IMR-90 (cell line): ENCODE results near the gene KRR1. TPM values are rescaled to one million over a fixed set of nuclear protein-coding genes. Genes with fewer than 3 reads are reported as not detected.
A peak's percentile ranks its signal among the peaks of the same experiment; 100 is the strongest.

Source experiments
- ATAC-seq: fragments of 200-7000 bp; cut with Tn5 transposase; 2 replicates; pipeline ENCODE4 v1.9.1; 2020; ENCODE audit warnings: low read depth, mild to moderate bottlenecking, moderate library complexity
- BruUV-seq: library from RNA; stranded (reverse); fragments of 400-500 nt; replicated peaks from 2 replicates; lab custom pipeline; 2021; lab: Mats Ljungman, UMichigan
- CTCF ChIA-PET: fragments of 300-600 bp; formaldehyde crosslinking; extraction: SDS; loops from one replicate; lab custom pipeline; 2021; ENCODE audit warnings: antibody characterized with exemption; lab: Yijun Ruan, JAX
- POLR2A ChIA-PET: fragments of 300-600 bp; sonication (Branson Sonifier 250); formaldehyde crosslinking; loops from one replicate; lab custom pipeline; 2022; ENCODE audit warnings: antibody characterized with exemption; ENCODE audit not compliant: unreplicated experiment; lab: Charles Lee
- DNase-seq: peaks from one replicate; pipeline ENCODE4 v3.0.0; 2013
- H2AFZ ChIP-seq: replicated peaks from 2 replicates; pipeline ENCODE3; 2013; ENCODE audit warnings: low read length, mild to moderate bottlenecking; ENCODE audit not compliant: poor library complexity
- H2AK5ac ChIP-seq: 2 replicates; pipeline ENCODE4 v1.6.1; 2013; ENCODE audit warnings: low read depth, low read length, inconsistent platforms
- H2AK9ac ChIP-seq: replicated peaks from 2 replicates; pipeline ENCODE3; 2013; ENCODE audit warnings: mild to moderate bottlenecking, low read depth, low read length, moderate library complexity; ENCODE audit not compliant: poor library complexity
- H2BK120ac ChIP-seq: 2 replicates; pipeline ENCODE4 v1.6.1; 2013; ENCODE audit warnings: low read depth, low read length, inconsistent platforms
- H2BK15ac ChIP-seq: 3 replicates; pipeline ENCODE4 v1.6.1; 2013; ENCODE audit warnings: low read depth, low read length, inconsistent platforms
- H2BK20ac ChIP-seq: 2 replicates; pipeline ENCODE4 v1.6.1; 2013; ENCODE audit warnings: low read depth, mild to moderate bottlenecking, inconsistent platforms, low read length, moderate library complexity
- H2BK5ac ChIP-seq: 2 replicates; pipeline ENCODE4 v1.6.1; 2013; ENCODE audit warnings: mild to moderate bottlenecking, low read depth, low read length, inconsistent platforms; ENCODE audit not compliant: poor library complexity, severe bottlenecking
- H3K14ac ChIP-seq: replicated peaks from 2 replicates; pipeline ENCODE4 v1.6.1; 2013; ENCODE audit warnings: low read depth, low read length, inconsistent platforms
- H3K18ac ChIP-seq: 2 replicates; pipeline ENCODE4 v1.6.1; 2013; ENCODE audit warnings: low read depth, low read length, control low read depth
- H3K23ac ChIP-seq: 2 replicates; pipeline ENCODE4 v1.6.1; 2013; ENCODE audit warnings: low read depth, low read length, inconsistent platforms
- H3K27ac ChIP-seq: 2 replicates; pipeline ENCODE4 v1.5.1; 2013; ENCODE audit warnings: mild to moderate bottlenecking, control low read depth, low read length; ENCODE audit not compliant: insufficient read depth
- H3K27me3 ChIP-seq: 2 replicates; pipeline ENCODE4 v1.6.1; 2013; ENCODE audit warnings: low read length; ENCODE audit not compliant: control insufficient read depth, insufficient read depth
- H3K36me3 ChIP-seq: 2 replicates; pipeline ENCODE4 v1.6.1; 2013; ENCODE audit warnings: low read length, mixed read lengths; ENCODE audit not compliant: control insufficient read depth, insufficient read depth
- H3K4ac ChIP-seq: 2 replicates; pipeline ENCODE4 v1.6.1; 2013; ENCODE audit warnings: low read depth, low read length, inconsistent platforms
- H3K4me1 ChIP-seq: 2 replicates; pipeline ENCODE4 v1.6.1; 2013; ENCODE audit warnings: low read length, mixed read lengths; ENCODE audit not compliant: control insufficient read depth, insufficient read depth
- H3K4me2 ChIP-seq: 2 replicates; pipeline ENCODE4 v1.6.1; 2013; ENCODE audit warnings: low read depth, mild to moderate bottlenecking, control low read depth, low read length, moderate library complexity
- H3K4me3 ChIP-seq: 2 replicates; pipeline ENCODE4 v1.5.1; 2013; ENCODE audit warnings: low read depth, mild to moderate bottlenecking, control low read depth, low read length, moderate library complexity; ENCODE audit not compliant: insufficient read depth
- H3K56ac ChIP-seq: 2 replicates; pipeline ENCODE4 v1.6.1; 2013; ENCODE audit warnings: low read length, inconsistent platforms; ENCODE audit not compliant: insufficient read depth; ENCODE audit errors: extremely low read depth
- H3K79me1 ChIP-seq, 2 experiments: 2 replicates each; pipeline ENCODE4 v1.6.1; 2013; ENCODE audit warnings: low read length in 2 of 2, inconsistent platforms in 1 of 2, low read depth in 1 of 2
- H3K9ac ChIP-seq: 2 replicates; pipeline ENCODE4 v1.6.1; 2013; ENCODE audit warnings: low read depth, low read length, control low read depth
- H3K9me1 ChIP-seq: 2 replicates; pipeline ENCODE4 v1.6.1; 2013; ENCODE audit warnings: low read length, inconsistent platforms; ENCODE audit not compliant: insufficient read depth
- H3K9me3 ChIP-seq: 2 replicates; pipeline ENCODE4 v1.6.1; 2013; ENCODE audit warnings: low read length; ENCODE audit not compliant: control insufficient read depth, insufficient read depth
- H4K20me1 ChIP-seq: 2 replicates; pipeline ENCODE4 v1.6.1; 2013; ENCODE audit warnings: low read length, inconsistent platforms; ENCODE audit not compliant: insufficient read depth
- H4K5ac ChIP-seq: 2 replicates; pipeline ENCODE4 v1.6.1; 2013; ENCODE audit warnings: mild to moderate bottlenecking, low read depth, low read length, control low read depth
- H4K8ac ChIP-seq, 2 experiments: 2 replicates each; pipeline ENCODE4 v1.6.1; 2013; ENCODE audit warnings: low read depth in 2 of 2, low read length in 2 of 2, control low read depth in 1 of 2, inconsistent platforms in 1 of 2
- H4K91ac ChIP-seq: 2 replicates; pipeline ENCODE4 v1.6.1; 2013; ENCODE audit warnings: low read depth, low read length, inconsistent platforms; ENCODE audit not compliant: insufficient read depth
- CHD1 ChIP-seq: IDR thresholded peaks from 2 replicates; pipeline ENCODE4 v1.6.1; 2012; ENCODE audit warnings: low read depth, low read length, improper control_type of control experiment
- FOS ChIP-seq: fragments of 150-350 bp; IDR thresholded peaks from 2 replicates; pipeline ENCODE4 v1.6.1; 2016; ENCODE audit warnings: low read depth, low read length
- MAFK ChIP-seq: IDR thresholded peaks from 2 replicates; pipeline ENCODE4 v1.6.1; 2012; ENCODE audit warnings: low read depth, low read length, improper control_type of control experiment
- NFE2L2 ChIP-seq: fragments of 150-350 bp; IDR thresholded peaks from 2 replicates; pipeline ENCODE4 v1.6.1; 2016; ENCODE audit warnings: low read depth, mild to moderate bottlenecking, low read length
- RAD21 ChIP-seq: IDR thresholded peaks from 2 replicates; pipeline ENCODE4 v1.6.1; 2012; ENCODE audit warnings: low read length, improper control_type of control experiment
- WGBS, 2 experiments: methylation state at CpG; one replicate each; pipeline versions ENCODE4 v1.1.5 to v1.1.7; 2013; ENCODE audit warnings: missing lambda C conversion rate in 2 of 2; ENCODE audit not compliant: insufficient read length in 1 of 2; ENCODE audit errors: extremely low coverage in 2 of 2; 5-methylcytosine and 5-hydroxymethylcytosine counted together
- dilution Hi-C: fragments of 300-500 bp; cut with HindIII; formaldehyde crosslinking; loops from one replicate; pipeline ENCODE4 v1.14.3; 2018; ENCODE audit warnings: low sequenced_read_pairs; ENCODE audit not compliant: unreplicated experiment
- in situ Hi-C: fragments of 300-500 bp; cut with MboI; formaldehyde crosslinking; loops from 3 replicates; pipeline ENCODE4 v1.14.3; 2019; ENCODE audit warnings: low sequenced_read_pairs, inconsistent platforms, mixed read lengths
- intact Hi-C: fragments of 100-400 bp; cut with micrococcal nuclease; formaldehyde crosslinking; loops from 2 replicates; pipeline ENCODE4 v1.10.0; 2022
- polyA plus RNA-seq, 3 experiments: library from polyadenylated mRNA; depleted of rRNA; stranded (reverse); fragments of >200 nt; gene quantifications; 2 replicates each; pipeline ENCODE4 v1.2.3, GENCODE V29; 2012; ENCODE audit warnings: low replicate concordance in 1 of 3
- total RNA-seq: library from RNA; depleted of rRNA; stranded (reverse); fragments of >200 nt; gene quantifications from 2 replicates; pipeline ENCODE4 v1.2.3, GENCODE V29; 2012

KRR1 gene
- total and polyA plus RNA-seq, 2 of the 4 experiments (the other 2 are of a cell fraction) = 18.3 to 31.4 TPM

DNA sequence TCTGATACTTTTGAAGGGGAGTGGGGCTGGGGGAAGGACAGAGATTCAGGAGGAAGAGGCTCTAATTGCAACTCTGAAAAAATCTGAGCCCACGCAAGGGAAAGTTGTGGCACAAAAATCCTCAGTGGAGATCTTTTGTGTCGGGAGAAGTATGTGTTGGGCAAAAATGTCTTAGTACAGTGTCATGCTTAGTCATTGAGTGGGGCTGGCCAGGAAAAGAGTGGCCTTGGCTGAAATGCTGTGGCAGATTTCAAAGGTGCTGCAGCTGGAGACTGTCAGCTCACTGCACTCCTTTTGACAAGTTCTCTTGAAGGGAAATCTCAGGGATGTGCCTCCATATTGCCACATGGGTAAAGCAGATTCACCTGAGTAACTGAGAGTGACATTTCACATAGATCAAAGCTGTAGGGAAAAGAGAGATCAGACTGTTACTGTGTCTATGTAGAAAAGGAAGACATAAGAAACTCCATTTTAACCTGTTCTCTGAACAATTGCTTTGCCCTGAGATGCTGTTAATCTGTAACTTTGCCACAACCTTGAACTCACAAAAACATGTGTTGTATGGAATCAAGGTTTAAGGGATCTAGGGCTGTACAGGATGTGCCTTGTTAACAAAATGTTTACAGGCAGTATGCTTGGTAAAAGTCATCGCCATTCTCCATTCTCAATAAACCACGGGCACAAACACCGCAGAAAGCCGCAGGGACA lies 66.8 kb downstream of the KRR1 start:
- Histone ChIP-seq H3K14ac (peak overlapping the region; percentile 67), H3K27ac (no peak overlapping the region), H2AK9ac (no peak overlapping the region), H3K23ac (peak overlapping the region; percentile 72; the same call in 1 of the 2 replicates), H2BK5ac (peak overlapping the region; percentile 91), H3K9me1 (no peaks in the 10 kb centered on the region), H3K4me1 (peaks cover 3% of the 10 kb centered on the region; the same call in 1 of the 2 replicates), H4K5ac (peak overlapping the region; percentile 37; the same call in 1 of the 2 replicates), H3K27me3 (no peaks in the 10 kb centered on the region), H3K4me3 (no peak overlapping the region), H3K79me1 (no peaks in the 10 kb centered on the region), H3K9ac (no peak overlapping the region), H2AFZ (peak overlapping the region; percentile 77), H3K4me2 (peak overlapping the region; percentile 53; the same call in 1 of the 2 replicates), H3K9me3 (no peaks in the 10 kb centered on the region), H3K56ac (no peak overlapping the region), H2BK15ac (peak overlapping the region; percentile 58; the same call in 2 of the 3 replicates), H3K36me3 (no peaks in the 10 kb centered on the region), H2AK5ac (peak overlapping the region; percentile 37; the same call in 1 of the 2 replicates), H3K4ac (peak overlapping the region; percentile 22), H2BK120ac (peak overlapping the region; percentile 85), H4K8ac (peak overlapping the region; percentile 6 to 54; a peak in 2 of 4 replicates), H4K91ac (peak overlapping the region; percentile 27; the same call in 1 of the 2 replicates), H4K20me1 (no peaks in the 10 kb centered on the region), H2BK20ac (peak overlapping the region; percentile 86), H3K18ac (peak overlapping the region; percentile 13; the same call in 1 of the 2 replicates)
- POLR2A ChIA-PET = no interaction called here
- no peak for TF ChIP-seq RAD21
- peak; percentile 2; the same call in 1 of the 2 replicates for TF ChIP-seq MAFK
- TF ChIP-seq FOS = 0 out of 2 replicates have a peak, but pooled peaks have one; percentile 12
- TF ChIP-seq CHD1 = no peak
- peak; percentile 43; the same call in 1 of the 2 replicates for TF ChIP-seq NFE2L2
- CTCF ChIA-PET = no interaction called here
- WGBS, 2 experiments = 7% methylated on average over 2 of the region's 6 CpGs; no CpG with 5 or more reads in 1 of the 2 experiments
- dilution Hi-C loops = no loop called here
- DNase-seq = peak; percentile 73
- no TSS peak for BruUV-seq
- in situ Hi-C loops = no loop called here
- peak; percentile 71 for ATAC-seq
- intact Hi-C loops = loop anchor here (2.0 kb wide), 1 partner anchor 36 kb away; the partner anchor contains the start of gene GLIPR1
